GM19193 (cell line): ENCODE results near the gene PLXND1.

Experiments
- POLR2A ChIP-seq: IDR thresholded peaks from 4 replicates; pipeline ENCODE4 v1.6.1; 2011; ENCODE audit not compliant: insufficient read depth, insufficient read length; ENCODE audit errors: extremely low read depth

PLXND1 gene

DNA sequence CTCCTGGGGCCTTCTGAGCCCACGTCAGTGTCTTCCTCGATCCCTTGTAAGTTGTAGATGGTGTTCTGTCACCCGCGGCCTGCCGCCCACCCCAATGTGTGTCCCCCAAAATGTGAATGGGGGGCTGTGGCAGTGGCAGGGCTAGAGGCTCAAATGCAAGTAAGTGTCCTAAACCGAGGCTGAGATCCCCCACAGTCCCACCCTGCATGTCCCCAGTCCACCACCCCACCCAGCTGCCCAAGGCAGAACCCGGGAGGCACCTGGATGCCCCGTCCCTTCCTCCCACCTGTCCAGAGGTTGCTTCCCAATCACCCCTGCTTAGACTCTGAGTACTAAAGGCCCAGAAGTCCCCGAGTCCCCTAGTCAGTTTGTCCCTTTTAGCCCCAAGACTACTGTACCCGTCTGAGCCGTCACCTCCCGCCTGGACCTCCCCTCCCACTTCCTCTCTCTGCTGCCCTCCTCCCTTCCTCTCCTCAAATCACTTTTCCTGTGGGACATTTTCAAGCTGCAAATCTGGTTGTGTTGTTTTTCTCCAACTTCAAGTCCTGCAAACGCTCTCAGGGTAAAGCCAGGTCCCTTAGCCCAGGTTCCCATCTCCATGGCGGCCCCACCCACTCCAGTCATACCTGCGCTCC, 11.8 kb upstream of the PLXND1 start:
- TF ChIP-seq POLR2A = no peak

GRCh38 chr3:129617381-129618185, 11.1 kb upstream of the PLXND1 start:
- no peak for TF ChIP-seq POLR2A

GRCh38 chr3:129616713-129617112, 10.2 kb upstream of the PLXND1 start:
- no peak for TF ChIP-seq POLR2A

- TF ChIP-seq POLR2A = no peak
Measured at GRCh38 chr3:129616291-129616690, 9.8 kb upstream of the PLXND1 start.

GRCh38 chr3:129615751-129616281, 9.3 kb upstream of the PLXND1 start:
- TF ChIP-seq POLR2A = no peak

GRCh38 chr3:129614927-129615363, 8.5 kb upstream of the PLXND1 start:
- TF ChIP-seq POLR2A = no peak

- no peak for TF ChIP-seq POLR2A
Measured at GRCh38 chr3:129614435-129614834, 8.0 kb upstream of the PLXND1 start.

DNA sequence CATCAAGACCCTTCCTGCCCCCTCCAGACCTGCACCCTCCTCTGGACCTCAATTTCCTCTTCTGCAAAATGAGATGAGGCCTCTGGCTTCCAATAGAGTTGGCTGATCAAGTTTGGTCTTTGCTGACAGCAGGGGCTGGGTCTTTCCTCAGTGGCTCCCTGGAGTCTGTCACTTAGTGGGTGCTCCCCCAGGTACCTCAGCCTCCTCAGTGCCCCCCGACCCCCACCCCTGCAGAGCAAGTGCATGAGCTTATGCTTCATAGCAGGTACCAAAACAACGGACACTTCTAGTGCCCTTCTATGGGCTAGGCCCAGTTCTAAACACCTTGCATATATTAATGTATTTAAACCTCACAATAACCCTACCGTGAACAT, 6.9 kb upstream of the PLXND1 start:
- no peak for TF ChIP-seq POLR2A

DNA sequence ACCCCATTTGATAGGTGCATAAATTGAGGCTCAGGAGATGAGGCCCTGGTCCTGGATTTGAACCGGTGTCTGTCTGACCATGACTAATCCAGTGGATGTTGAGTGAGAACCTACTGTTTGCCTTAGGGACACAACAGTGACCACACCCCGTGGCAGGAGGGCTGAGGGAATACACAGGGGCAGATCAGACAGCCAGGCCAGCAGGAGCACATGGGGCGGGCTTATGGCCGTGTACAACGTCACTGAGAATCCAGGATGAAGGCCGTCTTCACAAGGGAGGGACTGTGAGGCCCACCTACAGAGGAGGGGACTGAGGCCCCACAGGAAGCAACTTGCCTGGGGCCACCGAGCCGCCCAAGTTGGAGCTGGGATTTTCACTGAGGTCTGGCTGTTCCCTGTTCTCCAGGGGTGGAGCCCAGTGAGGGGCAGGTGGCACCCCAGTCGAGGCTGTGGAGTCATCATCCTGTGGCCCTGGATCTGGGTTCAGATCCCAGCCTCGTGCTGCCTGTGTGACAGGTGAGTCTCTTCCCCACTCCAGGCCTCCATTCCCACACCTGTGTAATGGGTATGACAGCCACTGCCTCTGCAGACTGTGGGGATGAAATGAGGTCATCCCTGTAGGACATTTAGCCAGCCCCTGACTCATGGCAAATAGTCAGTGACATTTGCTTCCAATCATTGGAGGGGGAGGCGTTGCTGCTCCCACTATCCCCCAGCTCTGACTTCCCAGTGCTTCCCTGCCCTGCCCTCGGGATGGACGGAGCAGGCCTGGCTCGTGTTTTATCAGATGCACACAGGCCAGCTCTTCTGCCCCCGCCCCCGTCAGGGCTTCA, 6.3 kb upstream of the PLXND1 start:
- no peak for TF ChIP-seq POLR2A

- no peak for TF ChIP-seq POLR2A
Measured at GRCh38 chr3:129611812-129612533, 5.5 kb upstream of the PLXND1 start.

- TF ChIP-seq POLR2A = no peak
Measured at GRCh38 chr3:129611446-129611800, 4.9 kb upstream of the PLXND1 start.

DNA sequence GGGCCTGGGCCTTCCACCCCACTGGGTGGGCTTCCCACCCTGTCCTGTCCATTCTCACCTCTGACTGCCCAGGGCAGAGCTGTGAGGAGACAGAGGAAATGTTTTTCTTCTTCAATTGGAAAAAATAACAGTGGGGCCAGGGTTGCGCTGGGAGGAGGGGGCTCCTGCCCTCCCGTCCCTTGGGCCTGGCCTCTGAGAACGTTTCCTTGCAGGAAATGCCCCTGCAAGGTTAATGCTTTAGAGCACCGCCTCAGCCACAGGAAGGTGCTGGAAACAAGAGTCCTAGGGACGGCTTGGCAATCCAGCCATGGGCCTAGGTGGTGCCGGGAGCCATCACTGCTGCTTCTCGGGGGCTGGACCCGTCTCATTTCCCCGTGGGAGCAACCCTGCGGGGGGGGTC, 3.8 kb upstream of the PLXND1 start:
- TF ChIP-seq POLR2A = no peak

DNA sequence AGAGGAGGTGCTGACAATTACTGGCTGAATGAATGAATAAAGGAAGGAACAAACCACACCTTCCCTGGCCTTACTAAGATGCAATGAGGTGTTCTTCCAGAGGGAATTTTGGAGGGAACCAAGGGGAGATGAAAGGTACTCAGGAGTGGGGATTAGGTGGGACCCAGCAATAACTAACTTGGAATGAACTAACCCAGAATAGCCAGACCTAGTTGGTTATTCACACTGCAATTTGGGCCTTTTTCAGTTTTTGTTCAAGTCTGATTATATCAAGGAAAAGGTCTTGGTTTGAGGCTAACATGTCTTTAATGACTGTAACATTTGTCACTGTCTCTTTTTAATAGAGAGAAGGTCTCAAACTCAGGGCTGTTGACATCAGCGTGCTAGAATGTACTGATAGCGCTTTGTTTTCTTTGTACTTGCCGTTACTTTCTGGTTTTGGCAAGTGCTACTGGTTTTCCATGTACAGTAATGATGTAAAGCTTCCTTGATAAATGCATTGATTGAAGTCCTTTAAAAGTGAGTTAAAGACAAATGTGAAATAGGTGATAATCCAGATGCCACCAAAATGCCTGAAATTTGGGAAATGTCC, 3.2 kb upstream of the PLXND1 start:
- TF ChIP-seq POLR2A = no peak

DNA sequence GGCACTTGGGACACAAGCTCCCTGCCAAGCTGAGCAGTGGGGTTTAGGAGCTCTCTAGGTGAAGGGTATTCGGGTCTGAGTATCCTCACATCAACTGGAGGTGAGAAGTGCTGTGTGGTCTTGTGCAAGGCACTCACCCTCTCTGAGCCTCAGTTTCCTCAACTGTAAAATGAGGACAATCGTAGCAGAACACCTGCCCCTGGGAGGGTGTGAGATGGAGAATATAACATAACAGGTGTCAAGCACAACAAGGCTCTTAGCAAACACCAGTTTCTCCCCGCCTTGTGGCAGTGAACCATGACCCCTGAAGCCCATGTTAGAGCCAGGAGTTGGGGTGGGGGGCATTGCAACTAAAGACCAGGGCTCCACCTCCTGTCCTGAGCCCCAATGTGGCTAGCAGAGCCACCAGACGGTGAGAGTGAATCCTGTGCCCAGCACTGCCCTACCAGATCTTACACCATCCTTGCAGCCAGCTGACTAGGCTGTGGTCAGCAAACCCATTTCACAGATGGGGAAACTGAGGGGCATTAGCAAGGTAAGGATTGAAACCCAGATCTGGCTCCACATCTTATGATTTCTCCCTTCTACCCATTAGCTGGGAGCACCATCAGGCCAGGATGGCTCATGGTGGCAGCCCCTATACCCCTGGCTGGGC, 2.6 kb upstream of the PLXND1 start:
- no peak for TF ChIP-seq POLR2A
